ENCODE measurements around the gene MESP2.
A peak's percentile ranks its signal among the peaks of the same experiment; 100 is the strongest.

MESP2 gene

GRCh38 chr15:89749526-89749925, 26.6 kb upstream of the MESP2 start:
- H3K4me3 ChIP-seq (ENCODE audit: low read depth, low read length): no peak overlapping the region
- no peak for TF ChIP-seq CTCF (IDR thresholded peaks at IDR 0.05; ENCODE audit: borderline replicate concordance, insufficient read depth, low read depth, low read length)

DNA sequence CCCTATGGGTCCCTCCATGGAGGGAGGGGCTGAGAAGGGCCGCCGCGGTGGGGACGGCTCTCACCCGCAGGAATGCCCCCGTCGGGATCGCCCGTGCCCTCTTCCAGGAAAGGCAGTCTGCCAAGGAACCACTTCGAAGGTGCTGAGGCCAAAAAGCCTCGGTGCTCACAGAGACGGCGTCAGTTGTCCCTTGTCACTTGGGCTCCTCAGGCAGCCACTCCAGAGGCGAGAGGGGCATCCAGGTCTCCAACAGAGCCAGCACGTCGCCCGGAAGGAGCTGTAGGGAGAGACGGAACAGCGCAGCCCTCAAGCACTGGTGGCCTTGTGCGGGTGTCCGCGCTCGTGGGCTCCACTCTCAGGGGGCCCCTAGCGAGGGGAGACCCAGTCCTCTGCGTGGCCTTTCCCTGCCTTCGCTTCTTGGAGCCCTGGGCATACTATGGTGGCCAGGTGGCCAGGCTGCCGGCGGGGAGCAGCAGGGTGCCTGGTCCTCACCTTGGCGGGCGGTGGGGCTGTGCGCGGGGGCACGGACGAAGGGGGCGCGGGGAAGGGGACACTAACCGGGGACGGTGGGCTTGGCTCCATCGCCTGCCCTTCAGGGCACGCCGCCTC, 26.1 kb upstream of the MESP2 start:
- peak overlapping the region; percentile 63 for H3K4me3 ChIP-seq (ENCODE audit: low read depth, low read length)
- no peak for TF ChIP-seq CTCF (IDR thresholded peaks at IDR 0.05; ENCODE audit: borderline replicate concordance, insufficient read depth, low read depth, low read length)

DNA sequence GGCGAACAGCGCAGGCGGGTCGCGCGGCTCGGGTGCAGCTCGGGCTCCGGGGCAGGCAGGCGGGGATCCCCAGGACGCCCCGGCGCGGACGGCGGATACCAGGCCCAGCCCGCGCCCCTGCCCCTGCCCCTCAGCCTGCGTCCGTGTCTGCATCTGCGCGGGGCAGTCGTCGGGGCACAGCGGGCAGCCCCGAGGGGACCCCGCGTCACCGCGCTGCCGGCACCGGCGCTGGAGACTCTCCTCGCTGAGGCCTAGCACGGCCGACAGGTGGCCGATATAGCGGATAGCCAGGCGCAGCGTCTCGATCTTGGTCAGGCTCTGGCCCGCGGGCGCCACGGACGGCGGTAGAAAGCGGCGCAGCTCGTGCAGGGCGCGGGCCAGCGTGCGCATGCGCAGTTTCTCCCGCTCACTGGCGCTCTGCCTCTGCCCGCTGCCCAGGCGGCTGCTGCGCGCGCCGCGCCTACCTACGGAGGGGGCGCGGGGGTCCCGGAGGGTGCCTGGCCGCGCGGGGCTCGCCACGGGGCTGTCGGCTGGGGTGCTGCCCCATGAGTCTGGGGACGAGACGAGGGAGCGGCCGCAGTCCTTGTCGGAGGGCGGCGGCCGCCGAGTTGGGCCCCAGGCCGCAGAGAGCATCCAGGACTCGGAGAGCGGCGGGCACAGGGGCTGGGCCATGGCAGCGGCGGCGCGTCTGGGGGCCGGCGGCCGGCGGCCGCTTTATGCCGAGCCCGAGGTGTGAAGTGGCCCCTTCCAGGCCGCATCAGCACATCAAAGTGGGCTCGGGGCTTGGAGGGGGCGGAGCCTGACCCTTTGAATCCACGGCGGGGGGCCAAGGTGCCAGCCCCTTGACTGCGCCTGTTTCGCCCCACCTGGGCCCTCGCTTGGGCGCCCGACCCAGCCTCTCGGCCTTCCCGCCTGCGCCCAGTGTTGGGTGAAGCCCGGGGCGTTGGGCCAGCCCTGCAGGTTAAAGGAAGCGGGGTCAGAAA, 25.3 kb upstream of the MESP2 start, which contains the start of gene MESP1:
Gene MESP1 (minus strand): TSS at position 690 of the 983 bp plus-strand sequence. CDS start 18 bp downstream, at position 672.
- TF ChIP-seq CTCF (IDR thresholded peaks at IDR 0.05; ENCODE audit: borderline replicate concordance, insufficient read depth, low read depth, low read length): peak; percentile 79

GRCh38 chr15:89751748-89752147, 24.4 kb upstream of the MESP2 start:
- no peak for TF ChIP-seq CTCF (IDR thresholded peaks at IDR 0.05; ENCODE audit: borderline replicate concordance, insufficient read depth, low read depth, low read length)
- H3K4me3 ChIP-seq (ENCODE audit: low read depth, low read length): no peak overlapping the region

More for the DNA sequence above, 25.3 kb upstream of the MESP2 start, which contains the start of gene MESP1:
- H3K4me3 ChIP-seq (ENCODE audit: low read depth, low read length): peak within 1 kb of the TSS; percentile 63

- TF ChIP-seq CTCF (IDR thresholded peaks at IDR 0.05; ENCODE audit: borderline replicate concordance, insufficient read depth, low read depth, low read length): no peak
These were observed 22.3 kb upstream of the MESP2 start for GRCh38 chr15:89753855-89754254.

GRCh38 chr15:89754361-89755154, 21.6 kb upstream of the MESP2 start:
- no peak for TF ChIP-seq CTCF (IDR thresholded peaks at IDR 0.05; ENCODE audit: borderline replicate concordance, insufficient read depth, low read depth, low read length)
- no peak overlapping the region for H3K4me3 ChIP-seq (ENCODE audit: low read depth, low read length)

More at GRCh38 chr15:89753855-89754254, 22.3 kb upstream of the MESP2 start:
- H3K4me3 ChIP-seq (ENCODE audit: low read depth, low read length): no peak overlapping the region
